A549 treated with RU486 at 1 μM for 4 hours (cell line): ENCODE measurements around the gene KCNQ5. TPM values are rescaled to one million over a fixed set of nuclear protein-coding genes. Genes with fewer than 3 reads are reported as not detected.

ENCODE experiments used
- total RNA-seq: library from RNA; stranded (reverse); fragments of 200-300 nt; extraction: Qiagen RNA extraction; gene quantifications from 5 replicates; pipeline ENCODE4 v1.2.3, GENCODE V29; 2022; ENCODE audit warnings: low read depth

The KCNQ5 gene
- 1.7 to 2.1 TPM (median 1.8 TPM) in 5 replicates for total RNA-seq

GRCh38 chr6:72621291-72622093, at the start of gene KCNQ5:
Gene KCNQ5 (plus strand): TSS chr6:72622064.

GRCh38 chr6:73225396-73225795, 603.5 kb downstream of the KCNQ5 start, which contains the start of gene KHDC1L:
Gene KHDC1L (minus strand): TSS chr6:73225496. CDS start chr6:73225408, 88 bp downstream.

